ENCODE results near the gene ADI1.
"Not testable (repeated sequence)": the region's sequence is repeated elsewhere in the genome, so short reads cannot be mapped to it uniquely, and the experiment has no call there.

The ADI1 gene

DNA sequence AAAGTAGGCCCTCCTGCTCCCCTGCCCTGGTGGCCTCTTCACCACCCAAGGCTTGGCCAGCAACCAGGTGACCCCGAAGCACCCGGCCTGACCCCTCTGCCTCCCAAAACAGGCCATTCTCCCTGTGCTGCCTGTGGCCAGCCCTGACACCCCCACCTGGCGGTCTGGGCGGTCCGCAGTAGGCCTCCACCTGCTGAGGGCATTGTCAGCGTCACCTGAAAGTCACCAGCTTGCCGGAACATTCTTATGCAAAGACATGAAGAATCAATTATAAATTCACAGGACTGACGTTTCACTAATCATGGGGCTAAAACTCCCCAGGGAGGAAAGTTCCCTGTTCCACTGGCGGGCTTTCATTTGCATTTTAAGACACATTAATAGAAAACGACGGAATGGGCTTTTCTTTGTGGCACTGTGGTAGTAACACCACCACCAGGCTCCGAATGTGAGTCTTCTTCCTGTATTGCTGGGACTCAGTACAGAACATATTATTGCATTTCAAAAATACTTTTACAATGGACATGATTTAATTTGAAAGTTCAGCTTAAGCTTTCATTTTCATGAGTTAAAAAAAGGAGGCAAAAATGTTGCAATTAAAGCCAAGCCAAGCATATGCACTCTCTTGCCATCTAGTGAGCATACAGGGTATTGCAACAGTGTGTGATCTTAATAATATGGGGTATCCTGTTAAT lies 57.4 kb downstream of the ADI1 start:
- ATAC-seq, result peak; percentile 51 to 73

DNA sequence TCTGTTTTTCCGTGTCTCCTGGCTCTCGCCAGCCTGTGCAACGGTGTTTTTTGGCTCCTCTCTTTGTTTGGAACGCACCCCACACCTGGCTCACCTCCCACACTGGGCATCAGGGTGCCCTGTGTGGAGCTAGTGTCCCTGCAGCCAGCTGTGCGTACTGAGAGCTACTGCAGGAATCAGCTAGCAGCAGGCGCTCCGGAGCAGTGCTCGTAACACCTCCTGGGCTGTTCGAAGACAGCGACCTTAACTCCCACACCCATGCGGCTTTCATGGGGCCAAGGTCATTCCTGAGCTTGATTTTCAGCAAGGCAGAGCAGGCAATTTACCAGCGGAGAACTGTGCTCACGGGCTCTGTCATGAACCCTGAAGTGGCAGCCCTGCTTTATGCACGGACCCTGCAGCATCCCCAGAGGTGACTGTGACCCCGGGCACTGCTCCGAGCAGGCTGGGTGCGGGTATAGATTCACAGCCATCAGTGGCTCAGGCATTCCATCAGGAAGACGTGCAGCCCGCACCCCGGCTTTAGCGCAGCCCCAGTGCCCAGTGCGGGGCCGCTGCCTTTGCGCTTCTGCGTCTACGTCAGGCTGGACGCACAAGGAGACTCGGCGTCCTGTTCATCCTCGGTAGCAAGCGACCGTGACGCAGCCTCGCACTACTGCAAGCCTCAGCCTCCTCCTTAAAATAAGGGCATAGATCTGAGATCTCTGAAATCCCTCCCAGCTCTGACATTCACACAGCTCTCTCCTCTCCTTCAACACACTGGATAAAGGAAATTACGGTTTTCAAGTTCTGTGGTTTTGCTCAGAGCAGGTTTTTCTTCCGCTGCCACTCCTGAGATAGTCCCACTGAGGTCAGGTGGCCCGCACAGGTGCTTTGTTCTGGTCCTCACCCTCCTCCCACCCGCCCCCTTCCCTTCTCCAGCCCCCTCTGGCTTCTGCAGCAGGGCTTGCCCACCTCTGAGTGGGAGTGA lies 58.2 kb downstream of the ADI1 start:
- no peak for ATAC-seq

DNA sequence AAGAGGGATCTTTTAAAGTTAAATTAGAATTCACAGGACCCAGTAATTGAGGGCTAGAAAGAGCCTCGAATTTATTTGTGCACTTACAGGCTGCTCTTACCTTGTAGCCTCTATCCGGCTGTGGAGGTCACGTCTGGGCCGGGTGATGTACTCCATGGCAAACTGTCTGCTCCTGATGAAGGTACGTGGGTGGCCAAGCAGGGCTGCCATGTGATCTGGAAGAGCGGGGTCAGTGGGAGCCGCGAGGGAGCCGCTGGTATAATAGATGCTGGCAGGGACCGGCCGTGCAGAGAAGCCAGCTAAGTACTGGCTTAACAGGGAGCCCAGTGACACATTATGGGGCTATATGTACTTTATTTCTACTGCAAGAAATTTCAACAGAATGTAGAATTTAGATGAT lies 59.2 kb downstream of the ADI1 start:
- ATAC-seq, result no peak

DNA sequence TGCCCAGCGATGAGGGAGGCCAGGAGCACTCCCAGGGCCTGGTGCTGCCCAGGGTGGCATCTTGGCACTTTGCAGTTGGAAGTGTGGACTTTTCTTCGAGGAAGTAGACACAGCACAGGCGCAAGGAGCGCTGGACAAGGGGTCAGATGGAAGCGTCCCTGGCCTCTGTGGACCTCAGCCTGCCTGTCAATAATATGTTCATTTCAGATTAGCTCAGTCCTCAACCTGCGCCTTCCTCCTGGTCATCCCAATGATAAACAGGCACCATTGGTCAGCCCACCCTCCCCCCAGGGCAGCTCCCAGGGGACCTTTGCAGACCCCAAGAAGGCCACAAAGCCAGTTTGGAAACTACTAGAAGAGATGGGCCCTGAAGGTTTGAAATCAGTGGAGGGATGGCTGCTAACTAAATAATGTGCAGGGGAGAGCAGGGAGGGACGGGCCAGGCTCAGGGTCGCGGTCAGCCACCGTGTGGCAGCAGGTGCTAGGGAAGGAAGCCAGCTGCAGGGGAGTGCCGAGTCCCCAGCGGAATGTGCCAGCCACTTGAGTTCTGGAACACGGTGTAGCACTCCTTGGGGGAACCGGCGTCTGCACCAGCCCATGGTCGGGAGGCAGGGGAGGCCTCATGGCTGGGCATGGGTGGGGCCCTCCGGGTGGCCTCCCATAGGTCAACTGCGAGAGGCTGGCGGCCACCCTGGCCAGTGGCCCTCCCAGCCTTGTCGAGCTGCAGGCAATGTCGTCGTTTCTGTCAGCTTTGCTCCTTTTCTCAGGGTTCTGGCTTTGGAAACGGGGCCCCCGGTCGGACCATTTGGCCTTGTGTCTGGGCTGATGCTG lies 59.9 kb downstream of the ADI1 start:
- ATAC-seq, result no peak

DNA sequence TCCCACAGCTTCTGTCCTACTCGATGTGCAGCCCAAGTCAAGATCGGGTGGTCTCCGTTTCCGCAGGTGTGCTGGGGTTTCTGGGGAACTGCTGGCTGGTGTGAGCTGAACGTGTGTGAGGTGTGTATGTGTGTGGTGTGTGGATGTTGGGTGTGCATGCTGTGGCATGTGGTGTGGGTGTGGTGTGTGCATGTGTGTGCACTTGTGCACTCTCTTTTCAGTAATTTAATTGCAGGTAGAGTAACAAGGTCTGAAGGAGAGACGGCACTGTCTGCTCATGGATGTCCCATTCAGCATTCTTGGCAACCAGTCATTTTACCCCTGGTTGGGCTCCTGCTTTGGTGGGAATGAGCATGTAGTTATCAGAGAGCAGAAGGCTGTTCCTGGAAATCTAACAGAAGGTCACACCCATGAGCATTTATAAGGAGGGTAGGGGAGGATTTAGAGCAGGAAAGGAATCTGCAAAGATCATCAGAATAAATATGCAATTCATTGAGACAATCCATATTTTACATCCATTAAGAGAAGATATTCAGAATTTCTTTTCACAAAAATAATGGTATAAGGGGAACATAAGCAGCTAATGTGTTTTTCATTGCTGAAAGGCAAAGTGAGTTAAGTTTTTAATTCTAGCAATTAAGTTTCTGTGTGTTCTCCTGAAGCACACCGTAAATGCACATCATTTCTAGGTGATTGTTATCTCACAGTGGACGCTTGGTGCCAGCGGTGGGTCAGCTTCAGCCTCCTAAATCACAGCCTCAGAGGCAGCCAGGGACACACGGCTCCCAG lies 60.7 kb downstream of the ADI1 start:
- ATAC-seq, result no peak

DNA sequence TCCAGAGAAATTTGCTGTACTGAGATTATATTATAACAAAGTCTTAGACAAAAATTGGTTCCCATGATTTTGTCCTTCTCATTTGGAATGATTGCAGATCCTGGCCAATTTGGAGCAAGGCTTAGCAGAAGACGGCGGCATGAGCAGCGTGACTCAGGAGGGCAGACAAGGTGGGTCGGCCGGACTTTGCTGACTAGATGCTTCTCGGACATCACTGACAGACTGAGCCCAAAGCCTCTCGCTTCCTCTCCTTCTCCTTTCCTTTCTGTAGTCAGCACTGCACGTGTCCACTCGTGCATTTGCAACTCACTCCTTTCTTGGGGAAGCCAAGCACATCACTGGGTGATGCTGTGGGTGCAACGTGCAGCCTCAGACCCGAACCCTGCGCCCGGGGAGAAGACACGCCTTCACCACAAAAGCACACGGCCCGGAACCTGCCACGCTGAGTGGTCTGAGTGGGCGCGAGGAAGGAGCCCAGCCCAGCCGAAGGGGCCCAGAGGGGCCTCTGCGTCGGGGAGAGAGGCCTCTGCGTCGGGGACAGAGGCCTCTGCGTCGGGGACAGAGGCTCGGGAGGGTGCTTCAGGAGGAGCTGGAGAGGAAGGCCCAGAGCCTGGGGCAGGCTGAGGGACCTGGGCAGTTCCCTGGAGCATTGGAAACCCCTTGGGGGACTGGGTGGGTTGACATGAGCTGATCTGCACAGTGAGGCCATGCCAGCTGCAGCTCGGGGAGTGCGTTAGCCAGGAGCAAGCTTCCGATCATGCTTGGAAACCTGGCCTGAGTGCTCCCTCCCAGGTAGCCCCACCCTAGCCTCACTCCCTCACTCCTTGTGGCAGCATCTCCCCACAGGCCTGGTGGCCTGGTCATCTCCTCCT lies 61.6 kb downstream of the ADI1 start:
- no peak for ATAC-seq

DNA sequence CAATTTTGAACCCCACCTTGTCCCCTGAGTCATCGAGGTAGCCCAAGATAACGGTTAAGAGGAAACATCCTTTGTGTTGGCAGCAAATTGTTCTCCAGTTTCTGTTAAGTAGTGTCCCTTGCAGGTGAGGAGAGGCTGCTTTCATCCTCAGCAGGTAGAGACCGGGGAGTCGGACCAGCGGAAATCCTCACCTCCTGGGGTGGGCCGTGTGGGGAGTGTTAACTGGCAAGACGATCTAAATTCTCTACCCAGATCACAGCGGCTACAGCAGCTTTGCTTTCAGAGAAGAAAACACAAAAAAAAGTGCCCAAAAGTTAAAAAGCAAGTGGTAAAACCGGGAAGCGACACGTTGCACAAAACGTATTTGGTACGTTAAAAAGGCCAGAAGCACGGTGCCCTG lies 63.2 kb downstream of the ADI1 start:
- ATAC-seq, result no peak

DNA sequence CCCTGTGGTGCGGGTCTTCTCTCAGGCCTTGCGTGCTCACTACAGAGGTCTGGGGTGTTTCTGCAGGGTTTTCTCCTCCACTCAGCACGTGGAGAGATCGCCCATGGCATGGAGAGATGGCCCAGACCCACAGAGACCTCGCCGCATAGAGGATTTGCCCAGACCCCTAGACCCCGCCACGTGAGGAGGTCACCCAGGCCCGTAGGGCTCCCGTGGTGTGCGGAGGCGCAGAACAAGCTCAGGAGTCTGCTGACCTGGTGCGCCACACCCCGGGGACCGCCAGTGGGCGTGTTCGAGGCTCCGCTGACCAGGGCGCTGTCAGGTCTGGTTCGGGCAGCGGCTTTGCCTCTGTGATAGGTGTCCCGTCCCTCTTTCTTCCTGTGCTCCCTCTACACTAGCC lies 64.5 kb downstream of the ADI1 start:
- no peak for ATAC-seq

DNA sequence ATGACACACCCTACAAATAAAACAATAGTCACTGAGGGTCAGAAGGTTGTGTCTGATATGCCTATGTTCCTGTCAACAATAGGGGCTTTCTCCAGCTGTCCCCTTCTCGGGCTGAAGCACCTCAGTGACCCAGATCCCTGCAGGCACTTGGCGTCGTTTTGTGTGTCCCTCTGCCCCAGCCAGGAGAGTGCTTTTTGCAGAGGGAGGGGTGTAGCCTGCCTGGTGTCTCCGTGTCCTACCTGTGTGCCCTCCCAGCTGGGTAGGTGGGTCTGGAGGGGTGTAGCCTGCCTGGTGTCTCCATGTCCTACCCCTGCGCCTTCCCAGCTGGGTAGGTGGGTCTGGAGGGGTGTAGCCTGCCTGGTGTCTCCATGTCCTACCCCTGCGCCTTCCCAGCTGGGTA lies 65.3 kb downstream of the ADI1 start:
- not testable (repeated sequence) for ATAC-seq

DNA sequence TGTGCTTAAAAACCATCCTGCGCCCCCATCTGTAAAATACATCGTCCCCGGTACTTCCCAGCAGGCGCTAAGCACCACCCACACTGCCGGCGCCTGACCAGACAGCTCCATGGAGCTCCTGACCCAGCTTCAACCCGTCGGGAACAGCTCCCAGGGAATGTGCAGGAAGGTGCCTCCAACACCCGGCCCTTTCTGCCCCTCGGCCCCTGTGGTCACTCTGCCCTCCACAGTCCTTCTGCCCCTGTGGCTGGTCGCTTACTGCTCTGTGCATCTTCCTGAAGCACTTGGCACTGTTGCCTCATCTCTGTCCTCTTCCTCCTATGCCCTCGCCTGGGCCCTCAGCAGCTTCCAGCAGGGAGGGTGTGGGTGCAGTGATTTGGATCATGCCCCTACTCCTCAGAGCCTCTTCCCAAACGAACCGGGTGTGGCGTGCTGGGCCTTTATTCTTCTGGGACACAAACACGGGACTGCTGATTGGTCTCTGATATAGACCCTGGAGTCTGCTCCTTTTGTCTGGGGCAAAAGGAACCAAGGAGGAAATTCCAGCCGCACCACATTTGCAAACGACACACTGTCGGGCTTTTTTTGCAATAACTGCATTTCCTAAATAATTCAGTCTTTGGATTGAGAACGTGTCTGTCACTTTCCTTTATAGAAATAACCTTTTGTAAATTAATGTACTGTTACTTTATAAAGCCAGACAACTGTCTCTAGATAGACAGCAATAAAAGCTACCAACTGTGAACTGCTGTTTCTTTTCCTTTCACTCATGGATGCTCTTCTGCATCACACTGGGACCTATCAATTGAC lies 65.9 kb downstream of the ADI1 start:
- no peak for ATAC-seq

DNA sequence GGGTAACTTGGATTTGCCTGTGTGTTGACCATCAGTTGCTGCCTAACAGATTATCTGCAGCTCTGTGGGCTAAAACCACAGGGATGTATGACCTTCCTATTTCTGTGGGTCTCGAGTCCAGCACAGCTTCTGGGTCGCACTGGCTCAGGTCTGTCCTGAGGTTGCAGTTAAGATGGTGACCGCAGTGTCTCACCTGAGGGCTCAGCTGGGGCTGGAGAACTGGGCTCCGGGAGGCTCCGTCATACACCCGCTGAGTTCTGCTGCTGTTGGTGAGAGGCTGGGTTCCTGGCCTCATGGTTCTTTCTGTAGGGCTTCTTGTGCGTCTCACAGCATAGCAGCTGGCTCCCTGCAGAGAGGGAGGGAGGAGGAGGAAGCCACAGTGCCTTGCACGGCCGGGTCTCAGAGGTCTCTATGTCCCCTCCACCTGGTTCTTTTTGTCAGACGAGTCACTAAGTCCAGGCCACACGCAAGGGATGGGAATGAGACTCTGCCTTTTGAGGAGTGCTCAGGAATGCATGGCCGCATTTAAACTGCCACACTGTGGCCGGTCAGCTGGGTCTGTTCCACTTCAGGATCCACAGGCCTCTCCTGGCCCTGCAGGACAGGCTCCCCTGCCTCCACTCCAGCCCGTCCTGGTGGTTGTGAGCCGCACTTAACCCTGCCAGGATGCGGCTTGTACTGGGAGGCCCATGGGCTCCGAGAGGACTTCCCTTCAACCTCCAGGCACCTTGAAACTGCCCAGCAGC lies 67.2 kb downstream of the ADI1 start:
- no peak for ATAC-seq

DNA sequence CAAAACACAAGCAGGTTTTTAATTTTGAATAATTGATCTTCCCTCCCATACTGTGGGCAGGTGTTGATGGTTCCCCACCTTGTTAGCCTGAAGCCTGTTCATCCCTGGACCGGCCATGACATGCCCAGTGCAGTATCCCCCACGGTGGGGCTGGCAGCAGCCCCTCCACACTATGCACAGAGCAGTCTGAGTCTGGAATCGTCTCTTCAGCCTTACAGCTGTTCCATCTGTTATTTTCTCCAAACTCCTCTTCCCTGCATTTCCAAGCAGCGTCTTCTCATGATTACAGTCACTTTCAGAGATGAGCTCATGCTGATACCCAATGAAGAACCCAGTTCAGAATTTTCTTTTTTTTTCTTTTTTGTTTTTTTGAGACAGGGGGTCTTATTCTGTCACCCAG lies 68.2 kb downstream of the ADI1 start:
- no peak for ATAC-seq

DNA sequence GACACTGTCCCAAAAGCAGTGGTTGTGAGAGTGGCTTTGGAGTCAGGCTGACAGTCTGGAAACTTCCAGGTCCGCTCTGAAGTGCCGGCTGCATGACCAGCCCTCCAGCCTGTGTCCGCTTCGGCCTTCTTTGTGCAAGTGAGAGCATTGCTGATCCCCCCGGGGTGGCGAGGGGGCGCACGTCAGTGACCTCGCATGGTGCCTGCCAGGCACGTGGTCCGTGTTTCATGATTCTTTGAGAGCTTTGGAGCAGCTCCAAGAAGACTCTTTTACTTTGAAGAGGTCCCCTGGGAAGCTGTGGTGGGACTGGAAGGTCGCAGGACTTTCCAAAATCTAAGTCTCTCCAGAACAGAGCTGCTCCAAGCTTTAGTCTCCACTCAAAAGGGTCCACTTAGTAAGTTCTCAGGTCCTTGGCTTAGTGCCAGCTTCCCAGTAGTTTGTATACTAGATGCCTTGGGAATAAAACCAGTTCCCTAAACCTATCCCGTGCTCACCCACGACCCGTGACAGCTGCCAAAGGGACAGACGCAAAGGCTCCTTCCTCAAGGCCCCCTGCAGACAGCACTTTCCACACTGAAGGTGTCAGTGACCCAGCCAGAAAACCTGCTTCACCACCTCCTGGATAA lies 68.8 kb downstream of the ADI1 start:
- no peak for ATAC-seq

DNA sequence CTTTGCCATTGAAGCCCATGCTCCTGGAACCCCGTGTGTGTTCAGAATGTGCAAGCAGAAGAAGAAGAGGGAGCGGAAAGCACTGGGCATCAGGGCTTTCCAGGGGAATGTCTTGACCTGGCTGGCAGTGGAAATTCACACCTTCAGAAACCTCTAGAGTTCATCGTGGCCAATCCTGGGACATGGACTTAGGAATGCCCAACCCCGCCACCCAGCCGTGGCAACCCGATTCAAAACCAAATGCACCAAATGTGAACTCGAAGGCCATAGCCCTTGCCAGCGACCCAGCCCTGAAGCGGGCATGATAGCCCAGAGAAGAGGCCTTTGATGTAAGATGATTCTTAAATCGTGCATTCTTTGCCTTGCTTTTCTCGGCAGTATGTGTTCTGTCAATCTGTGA lies 69.4 kb downstream of the ADI1 start:
- ATAC-seq, result no peak

DNA sequence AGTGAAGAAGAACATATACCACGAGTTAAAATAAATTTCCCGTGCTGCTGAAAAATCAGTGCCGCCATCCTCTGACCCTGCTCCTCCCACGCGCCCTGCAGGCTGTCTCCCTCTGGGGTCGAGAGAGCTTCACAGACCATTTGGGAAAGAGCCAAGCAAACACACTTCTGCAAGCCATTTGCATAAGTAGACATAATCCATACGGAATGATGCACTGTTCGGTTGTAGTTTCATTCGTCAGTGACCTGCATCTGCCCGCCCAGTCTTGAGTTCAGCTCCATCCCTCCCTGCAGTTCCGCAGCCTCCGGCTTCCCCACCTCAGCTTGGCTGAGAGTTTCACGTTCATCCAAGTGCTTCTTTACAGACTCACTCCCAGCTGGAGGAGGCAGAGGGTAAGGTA lies 70.2 kb downstream of the ADI1 start:
- no peak for ATAC-seq

DNA sequence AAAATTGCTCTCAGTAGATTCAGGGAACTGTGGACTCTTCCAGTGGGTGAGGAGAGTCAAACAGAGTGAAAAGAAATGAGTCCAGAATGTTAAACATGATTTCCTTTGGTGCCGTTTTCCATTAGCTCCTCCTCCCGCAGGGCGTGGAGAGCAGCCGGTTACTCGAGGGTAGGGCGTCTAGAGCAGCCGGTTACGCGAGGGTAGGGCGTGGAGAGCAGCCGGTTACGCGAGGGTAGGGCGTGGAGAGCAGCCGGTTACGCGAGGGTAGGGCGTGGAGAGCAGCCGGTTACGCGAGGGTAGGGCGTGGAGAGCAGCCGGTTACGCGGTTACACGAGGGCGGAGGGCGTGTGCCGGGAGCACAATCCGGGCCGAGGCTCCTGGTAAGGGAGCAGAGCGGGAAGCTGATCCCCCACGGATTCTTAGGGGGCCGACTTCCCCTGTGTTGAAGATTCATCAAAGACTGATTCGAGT lies 70.9 kb downstream of the ADI1 start:
- ATAC-seq, result not testable (repeated sequence)

DNA sequence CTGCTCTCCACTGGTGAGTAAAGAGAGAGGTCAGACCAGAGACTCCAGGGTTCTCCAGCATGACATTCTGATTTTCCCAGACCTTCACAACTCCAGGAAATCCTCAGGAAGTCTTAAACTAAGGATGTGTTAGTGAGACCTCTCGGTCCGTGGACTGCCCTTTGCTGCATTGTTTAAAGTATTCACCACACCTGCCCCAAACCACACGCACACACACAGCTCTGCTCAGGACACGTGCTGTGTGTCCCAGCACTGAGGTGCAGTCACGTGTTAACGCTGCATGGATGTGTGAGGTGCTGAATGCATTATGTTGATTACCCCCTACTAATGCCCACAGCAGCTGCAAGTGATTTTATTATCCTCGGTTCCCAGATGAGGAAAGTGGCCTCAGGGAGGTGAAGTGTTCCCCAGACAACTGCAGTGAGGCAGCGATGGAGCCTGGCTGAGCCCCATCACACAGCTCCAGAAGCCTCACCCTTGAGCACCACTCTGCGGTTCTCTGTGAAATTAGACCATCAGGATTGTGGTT lies 71.5 kb downstream of the ADI1 start:
- ATAC-seq, result no peak

Measured in activated CD4-positive, CD25-positive, alpha-beta regulatory T cell treated with anti-CD3 and anti-CD28 coated beads, Interleukin-2, amount 50 U/mL, for 24 hours (primary cell).